GM19395 (cell line): ENCODE data around the gene CHD6.

Experiments
- ATAC-seq: cut with Tn5 transposase; IDR thresholded peaks from one replicate; pipeline ENCODE4 v1.9.1; 2021; ENCODE audit warnings: mild to moderate bottlenecking, moderate library complexity; ENCODE audit not compliant: unreplicated experiment

The CHD6 gene

DNA sequence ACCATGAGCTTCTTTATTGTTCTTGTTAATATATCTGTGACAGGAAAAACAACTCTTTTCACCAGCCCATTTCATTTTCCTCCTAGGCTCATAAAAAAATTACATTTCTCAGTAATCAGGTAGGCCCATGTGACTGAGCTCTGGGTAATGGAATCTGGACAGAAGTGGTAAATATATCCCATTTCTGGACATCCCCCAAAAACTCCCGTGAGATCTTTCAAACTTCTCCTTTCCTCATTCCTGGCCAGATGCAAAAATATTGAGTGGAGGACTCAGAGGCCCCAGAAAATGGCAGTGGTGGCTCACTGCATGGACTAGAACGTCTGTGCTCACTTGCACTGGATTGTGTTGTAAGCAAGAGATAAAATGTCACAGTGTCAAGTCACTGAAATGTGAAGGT is 3.8 kb upstream of the CHD6 start:
- no peak for ATAC-seq

DNA sequence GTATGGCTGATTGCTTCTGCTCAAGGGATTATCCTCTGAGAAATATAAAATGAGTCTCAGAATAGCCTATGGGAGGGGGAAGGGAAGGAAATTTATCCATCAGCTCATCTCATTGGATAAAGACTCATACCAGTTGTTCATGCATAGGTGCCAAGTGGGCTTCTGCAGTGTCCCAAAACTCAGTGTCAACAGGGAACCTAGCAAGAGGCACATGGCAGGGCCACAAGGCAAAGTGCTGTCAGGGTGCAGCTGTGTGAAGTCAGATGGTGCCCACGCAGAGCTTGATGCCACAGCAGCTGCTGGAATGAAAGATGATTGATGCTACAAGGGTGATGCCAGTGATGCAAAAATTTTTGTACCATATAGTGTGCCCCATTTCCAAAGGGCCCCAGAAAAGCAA is 3.2 kb upstream of the CHD6 start:
- no peak for ATAC-seq

DNA sequence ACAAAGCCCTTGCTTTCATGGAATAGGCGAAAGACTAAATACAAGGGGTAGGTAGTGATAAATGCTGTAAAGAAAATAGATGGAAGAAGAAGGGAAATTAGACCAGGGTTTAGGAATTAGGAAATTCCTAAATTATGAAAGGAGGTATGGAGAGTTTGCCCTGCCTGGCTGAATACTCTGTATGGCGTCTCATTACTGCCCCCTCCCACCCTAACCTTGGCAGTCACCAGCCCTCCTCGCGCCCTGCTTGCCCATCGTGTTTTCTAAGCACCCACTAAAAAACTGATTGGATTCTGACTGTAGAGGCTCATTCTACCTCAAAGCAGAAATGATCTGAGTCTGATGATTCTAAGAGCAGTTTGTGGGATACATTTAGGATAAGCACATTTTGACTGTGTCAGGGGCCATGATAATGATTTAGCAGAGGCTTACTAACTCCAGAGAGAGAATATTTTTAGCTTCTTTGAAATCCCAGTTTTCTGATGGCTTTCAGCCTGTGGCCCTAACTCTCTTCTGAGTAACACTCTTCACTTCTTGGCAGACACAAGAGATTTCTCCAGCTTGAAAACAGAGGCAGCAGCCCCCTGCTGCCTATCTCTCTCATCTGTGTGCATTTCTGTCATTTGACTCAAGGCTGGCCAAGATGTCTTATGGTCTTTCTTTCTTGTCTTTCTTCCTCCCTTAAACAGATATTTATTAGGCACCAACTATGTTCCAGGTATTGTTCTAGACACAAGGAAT is 1.4 kb upstream of the CHD6 start:
- ATAC-seq = no peak

DNA sequence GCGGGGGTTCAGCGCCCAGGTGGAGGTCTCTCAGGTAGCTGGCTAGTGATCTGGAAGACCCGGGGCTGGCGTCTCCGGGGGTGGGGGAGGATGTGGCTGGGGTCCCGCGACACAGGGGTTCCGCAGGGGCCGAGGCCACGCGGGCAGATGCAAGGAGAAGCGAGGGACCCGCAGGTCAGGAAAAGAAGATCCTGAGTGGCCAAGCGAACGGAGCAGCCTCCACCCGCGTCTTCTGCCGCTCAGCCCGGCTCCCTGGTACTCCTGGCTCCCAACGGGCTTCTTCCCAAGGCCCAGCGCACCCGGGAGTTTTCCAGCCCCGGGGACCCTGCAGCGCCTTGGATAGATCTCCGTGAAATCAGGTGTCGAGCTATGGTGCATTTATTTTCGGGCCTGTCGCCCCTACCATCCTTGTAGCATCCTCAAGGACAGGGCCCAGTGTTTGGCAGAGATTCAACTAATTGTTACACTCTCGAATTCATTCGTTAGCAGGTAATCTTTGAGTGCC is 682 bp upstream of the CHD6 start:
- ATAC-seq = peak; percentile 30

DNA sequence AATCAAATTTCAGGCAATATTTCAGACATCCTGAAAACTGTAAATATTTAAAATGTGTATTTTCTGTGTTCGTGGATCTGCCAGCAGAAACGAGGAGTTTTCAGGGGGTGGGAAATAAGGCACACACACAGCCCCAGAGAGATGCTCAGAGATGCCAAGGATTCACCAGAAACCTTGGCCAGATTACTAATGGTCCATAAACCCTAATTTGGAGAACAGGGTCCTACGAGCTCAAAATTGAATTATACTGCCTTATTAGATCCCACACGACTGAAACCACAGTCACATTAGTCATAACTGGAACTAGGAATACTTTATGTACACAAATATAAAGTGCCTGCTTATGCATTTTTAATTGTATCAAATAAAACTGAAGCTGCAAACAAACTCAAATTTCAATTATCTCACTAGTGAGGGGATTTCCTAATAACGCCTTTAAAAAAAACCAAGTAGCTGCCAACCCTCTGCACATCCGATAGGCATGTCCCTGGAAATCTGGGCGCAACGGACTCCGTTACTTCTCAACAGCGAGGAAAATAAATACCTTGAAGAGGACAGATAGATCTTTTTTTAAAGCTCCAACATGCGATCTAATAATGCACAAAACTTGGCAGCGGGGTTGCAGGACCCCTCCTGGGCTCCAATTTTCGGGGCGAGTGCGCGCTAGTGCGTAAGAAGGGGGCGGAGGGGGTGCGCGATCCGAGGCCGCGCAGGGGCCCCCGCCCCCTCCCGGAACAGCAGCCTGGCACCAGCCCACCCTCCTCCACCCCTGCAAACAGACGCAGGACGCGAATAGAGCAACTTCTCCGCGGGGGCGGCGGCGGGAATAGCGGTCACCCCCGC is 897 bp downstream of the CHD6 start:
- no peak for ATAC-seq

DNA sequence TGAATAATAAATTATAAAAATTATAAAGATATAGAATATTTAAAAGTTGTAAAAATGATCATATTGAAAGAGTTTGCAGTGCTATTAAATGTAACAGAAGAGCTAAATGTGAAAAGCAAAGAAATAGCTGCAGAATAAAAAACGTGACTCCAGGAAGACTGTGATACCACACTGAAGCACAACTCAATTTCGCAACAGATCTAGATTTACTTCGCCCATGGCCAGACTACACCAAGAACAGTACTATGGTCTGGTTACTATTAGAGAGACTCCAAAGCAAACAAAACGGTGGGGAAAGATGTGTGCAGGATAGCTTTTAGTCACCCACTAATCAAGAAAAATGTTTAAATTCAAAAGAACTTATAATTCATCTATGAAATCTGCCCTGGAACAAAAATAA is 1.9 kb downstream of the CHD6 start:
- no peak for ATAC-seq

DNA sequence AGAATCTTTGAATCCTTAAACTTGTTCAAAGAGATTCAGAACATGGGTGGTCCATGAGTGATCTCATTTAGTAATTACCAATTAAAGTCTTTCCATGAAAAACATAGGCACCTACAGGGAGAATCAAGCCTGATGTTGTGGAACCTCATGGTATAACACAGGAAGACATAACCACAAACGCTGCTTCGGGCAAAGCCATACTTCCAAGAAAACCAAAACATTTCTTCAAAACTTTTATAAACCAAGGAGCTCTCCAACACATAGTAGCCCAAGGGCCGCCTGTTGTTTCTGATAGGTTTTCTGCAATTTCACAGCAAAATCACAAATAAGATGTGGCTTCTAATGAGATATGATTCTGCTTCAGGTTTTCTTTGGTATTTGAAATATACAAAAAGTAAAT is 2.5 kb downstream of the CHD6 start:
- ATAC-seq = no peak

DNA sequence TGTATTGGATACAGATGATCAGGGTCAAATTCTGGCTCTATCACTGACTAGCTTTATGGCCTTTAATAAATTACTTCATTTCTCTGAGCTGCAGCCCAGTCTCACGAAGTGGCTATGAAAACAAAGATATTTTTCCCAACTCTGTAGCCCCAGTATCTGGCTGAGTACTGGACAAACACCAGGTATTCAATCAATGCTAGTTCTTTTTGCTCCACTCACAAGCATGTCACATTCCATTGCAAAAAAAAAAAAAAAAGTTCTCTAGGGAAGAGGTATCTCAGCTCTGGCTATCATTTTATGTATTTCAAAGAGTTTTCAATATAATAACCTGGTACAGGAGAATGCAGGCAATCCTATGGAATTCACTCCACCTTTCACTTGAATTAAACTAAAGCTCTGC is 3.1 kb downstream of the CHD6 start:
- ATAC-seq = no peak

DNA sequence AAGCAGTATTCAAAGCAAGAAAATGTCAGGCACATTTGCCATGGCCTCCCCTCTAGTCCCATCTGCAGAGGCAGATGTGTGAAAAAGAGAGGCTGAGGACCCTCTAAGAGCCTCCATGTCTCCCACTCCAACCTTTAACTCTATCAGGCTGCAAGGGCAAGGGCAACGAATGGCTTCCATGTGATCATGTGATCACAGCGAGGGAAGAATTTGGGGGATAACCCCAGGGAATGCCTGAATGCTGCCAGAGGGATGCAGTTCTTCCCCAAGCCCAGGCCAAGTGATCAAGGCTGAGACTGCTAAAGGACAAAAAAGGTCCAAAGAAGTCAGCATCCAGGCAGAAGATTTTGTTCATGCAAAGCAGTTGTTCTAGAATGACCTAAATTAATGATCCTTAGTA is 4.9 kb downstream of the CHD6 start:
- ATAC-seq = no peak

DNA sequence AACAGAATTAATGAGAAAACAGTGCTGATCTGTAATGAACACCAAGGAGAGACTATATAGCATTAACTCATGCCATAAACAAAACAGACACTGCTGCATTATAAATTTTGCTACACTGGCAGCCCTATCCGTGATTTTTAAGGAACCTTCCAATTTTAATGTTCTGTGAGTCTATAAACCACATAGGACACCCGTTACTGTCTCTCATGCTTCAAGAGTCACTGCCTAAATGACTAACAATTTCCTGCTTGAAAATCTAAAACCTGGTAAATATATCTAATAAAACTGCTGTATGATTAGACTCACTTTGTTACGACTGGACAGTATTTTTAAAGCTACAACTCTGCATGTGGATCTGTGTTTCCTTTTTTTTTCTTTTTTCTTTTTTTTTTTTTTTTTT is 8.7 kb downstream of the CHD6 start:
- ATAC-seq = no peak

DNA sequence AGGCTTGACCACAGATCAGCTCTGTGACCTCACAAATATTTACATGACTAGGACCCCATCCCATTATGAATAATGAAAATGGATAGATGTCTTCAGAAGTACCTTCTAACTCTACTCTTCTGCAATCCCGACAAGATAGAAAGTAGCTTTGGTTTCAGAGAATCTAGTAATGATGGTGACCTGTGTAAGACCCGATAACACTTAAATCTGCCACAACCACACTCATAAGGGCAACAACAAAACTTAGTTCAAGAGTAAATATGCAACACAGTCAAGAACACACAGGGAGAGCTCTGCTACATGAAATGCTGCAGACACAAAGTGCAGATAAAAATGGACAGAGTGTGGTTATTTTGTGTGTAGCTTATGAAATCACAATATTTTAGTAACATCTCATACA is 9.6 kb downstream of the CHD6 start:
- no peak for ATAC-seq

DNA sequence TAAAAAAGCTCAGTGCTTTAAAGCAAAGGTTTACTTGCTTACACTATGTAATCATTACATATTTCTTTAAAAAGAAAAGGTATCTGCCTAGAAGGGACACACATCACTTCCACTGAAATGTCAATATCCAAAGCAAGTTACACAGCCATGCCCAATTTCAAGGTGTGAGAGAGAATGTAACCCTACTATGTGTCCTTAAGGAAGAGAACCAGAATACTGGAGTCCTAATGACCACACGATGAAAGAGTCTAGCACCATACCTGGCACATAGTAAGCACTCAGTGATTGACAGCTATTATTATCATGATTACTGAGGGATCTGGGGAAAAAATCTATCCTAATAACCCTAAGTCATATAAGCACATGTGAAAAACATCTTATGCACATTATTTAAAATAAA is 10.4 kb downstream of the CHD6 start:
- ATAC-seq = no peak

DNA sequence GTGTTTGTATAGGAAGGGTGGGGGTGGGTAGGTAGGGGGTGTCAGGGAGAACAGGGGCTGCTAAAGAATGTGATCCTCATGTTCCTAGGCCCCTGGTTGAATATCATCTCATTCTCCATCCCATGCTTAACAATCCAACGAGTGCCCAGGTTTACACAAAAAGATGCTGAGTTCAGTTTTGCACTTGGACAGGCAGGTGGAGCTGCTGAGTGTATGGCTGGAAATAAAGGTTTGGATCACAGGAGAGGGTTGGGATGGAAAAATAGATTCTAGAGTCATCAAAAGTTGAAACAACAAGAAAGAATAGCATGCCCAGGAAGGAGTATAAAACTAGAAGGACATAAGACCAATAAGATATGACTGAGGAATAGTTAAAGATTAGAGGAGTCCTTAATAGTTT is 14.2 kb downstream of the CHD6 start:
- no peak for ATAC-seq

DNA sequence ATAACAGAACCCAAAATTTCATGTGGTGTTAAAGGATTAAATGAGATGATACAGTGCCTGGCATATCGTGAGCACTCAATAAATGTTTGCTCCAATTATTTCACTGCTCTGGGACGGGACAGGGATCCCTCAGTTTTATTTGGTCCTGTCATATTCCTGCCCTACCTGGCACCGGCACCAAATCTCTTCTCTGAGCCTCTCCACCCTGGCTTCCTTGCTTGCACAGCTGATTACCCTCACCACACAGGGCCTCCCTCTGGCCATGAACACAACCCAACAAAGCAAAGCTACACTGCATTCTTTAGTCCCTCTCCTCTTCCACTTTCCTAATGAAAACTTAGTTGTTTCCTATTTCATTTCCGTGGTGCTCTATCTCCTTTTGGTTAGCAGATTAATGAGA is 16.4 kb downstream of the CHD6 start:
- no peak for ATAC-seq

DNA sequence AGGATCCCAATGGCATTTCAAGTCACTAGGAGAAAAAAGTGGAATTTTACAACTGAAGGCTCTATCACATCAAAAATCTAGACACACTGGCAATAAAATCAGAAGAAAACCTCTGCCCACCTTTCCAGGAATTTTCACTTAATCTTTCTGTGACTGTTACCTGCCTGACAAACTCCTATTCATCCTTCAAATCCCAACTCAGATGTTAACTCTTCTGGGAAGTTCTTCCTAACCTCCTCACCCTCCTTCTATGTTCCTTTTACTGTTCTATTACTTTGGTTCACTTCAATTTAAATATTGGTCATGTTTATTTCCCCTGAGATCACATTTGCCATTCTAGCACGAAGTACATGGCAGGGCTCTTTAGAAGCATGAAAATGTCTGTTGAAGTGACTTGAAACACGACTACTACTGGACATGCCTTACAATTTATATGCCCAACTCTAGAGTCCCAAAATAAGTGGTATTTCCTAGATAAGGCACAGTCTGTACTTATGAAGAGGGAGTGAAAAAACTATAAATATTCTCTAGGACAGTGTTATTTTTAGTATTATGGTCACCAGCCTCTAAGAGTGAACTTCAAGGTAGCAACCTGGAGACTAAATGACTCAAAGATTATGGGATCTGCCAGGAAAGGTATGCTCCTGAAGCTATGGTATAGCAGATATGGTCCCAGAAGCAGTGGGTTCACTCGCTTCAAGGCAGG is 17.1 kb downstream of the CHD6 start:
- ATAC-seq = no peak

DNA sequence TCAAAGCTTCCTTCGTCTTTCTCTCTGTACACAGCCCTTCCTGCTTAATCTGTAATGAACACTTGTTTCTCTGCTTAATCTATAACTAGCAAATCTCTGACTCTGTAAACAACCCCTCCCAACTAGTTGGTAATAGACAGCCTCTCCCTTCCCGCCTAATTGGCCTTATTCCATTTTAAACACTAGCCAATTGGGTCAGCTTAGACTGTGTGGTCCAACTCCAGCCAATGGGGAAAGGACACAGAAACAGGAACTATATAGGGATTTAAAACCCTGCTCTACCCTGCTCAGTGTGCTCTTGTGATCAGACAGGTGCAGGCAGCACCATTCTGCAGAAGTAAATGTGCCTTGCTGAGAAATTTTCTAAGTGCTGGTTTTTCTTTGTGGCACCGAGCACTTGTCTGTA is 18.5 kb downstream of the CHD6 start:
- no peak for ATAC-seq

DNA sequence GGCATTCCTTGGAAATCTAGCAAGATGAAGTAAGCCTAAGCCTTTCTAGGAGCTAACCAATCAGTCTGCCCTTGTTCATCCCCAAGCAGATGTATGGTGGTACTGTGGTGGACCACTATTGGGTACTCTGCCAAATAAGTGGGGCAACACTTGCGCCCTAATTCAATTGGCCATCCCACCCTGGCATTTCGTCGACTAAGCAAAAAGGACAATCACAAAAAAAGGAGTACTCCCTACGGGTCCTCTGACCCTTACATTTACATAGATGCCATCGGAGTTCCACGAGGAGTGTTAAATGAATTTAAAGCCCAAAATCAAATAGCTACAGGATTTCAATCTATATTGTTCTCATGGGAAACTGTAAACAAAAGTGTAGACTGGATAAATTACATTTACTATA is 19.5 kb downstream of the CHD6 start:
- no peak for ATAC-seq

DNA sequence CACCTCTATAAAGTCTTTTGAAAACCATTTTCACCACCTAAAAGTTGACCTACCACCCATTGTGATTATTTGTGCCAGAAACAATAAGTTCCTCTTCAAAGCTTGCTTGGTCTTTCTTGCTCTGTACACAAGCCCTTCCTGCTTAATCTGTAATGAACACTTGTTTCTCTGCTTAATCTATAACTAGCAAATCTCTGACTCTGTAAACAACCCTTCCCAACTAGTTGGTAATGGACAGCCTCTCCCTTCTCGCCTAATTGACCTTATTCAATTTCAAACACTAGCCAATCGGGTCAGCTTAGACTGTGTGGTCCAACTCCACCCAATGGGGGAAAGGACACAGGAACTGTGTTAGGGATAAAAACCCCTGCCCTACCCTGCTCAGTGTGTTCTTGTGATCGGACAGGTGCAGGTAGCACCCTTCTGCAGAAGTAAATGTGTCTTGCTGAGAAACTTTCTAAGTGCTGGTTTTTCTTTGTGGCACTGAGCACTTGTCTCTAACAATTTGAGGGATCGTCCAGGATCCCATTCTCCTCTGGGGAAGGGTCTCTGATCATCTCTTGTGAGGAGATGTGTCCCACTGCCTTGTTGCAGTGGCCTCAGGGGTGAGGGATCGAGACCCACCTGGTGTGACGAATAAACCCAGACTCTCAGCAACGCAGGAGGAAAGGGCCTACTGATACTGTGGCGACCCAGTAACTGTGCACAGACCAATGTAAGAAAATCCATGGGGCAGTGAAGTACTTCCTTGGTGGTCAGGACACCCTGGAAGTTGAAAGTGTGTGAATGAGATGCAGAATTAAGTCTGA is 23.5 kb downstream of the CHD6 start:
- no peak for ATAC-seq

DNA sequence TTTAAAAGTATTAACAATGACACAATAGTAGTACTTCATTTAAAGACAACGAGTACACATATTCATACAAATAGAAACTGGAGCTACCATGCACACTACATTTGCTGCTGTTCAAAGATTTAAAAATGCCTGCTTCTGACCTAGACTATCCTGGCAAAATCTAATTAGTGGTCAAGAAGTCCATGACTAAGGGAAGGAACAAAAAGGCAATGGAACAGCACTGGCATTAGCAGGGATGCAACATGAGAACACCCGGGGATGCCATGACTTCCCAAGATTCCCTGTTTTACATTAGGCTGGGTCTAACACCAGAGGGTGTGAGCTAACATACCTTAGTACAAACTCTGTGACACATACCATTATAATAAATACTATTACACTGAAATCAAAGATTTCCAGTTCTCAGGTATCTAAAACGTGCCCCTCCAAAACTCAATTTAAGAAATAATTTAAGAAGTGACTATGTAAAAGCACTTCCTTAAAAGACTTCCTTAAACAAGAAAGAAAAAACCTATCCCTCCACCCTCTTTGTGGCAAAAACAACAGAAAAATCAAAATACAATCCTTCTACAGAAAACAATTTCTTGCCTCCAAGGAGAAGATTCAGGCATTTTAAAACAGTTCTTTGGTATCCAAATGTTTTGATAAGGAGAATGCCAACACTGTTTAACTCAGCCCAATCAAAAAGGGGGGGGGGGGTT is 25.5 kb downstream of the CHD6 start:
- ATAC-seq = no peak

DNA sequence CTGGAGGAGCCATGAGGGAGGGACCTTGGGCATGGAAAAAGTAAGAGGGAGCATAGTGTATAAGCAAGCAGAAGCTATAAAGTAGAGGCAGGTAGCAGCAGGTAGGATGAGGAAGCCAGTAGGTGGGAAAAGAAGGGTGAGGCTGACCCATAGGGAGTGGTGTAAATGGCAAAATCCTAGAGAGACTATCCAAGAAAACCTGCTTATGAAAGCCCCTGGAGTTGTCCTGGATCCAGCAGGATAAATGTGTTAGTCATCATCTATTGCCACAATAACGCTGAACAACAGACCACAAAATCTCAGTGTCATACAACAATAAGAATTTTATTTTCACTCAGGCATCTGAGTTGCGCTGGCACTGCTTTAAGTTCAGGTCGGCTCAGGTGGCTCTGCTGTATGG is 30.2 kb downstream of the CHD6 start:
- ATAC-seq = no peak
